CD4-positive, alpha-beta T cell (primary cell): ENCODE results near the gene ALK. TPM values are rescaled to one million over a fixed set of nuclear protein-coding genes. Genes with fewer than 3 reads are reported as not detected.

Source experiments
- ATAC-seq: fragments of 200-7000 bp; cut with Tn5 transposase; one replicate; pipeline ENCODE4 v1.10.0; 2022; ENCODE audit warnings: mild to moderate bottlenecking; ENCODE audit not compliant: poor library complexity
- CTCF ChIA-PET: fragments of 350-600 bp; sonication (Branson Sonifier 250); formaldehyde crosslinking; loops from one replicate; lab custom pipeline; 2021; ENCODE audit warnings: antibody characterized with exemption, inconsistent platforms; lab: Charles Lee
- POLR2A ChIA-PET: fragments of 350-600 bp; sonication (Branson Sonifier 250); formaldehyde crosslinking; loops from one replicate; lab custom pipeline; 2021; ENCODE audit warnings: antibody characterized with exemption, inconsistent platforms; lab: Charles Lee
- DNase-seq, 14 experiments: peaks; one replicate each; pipeline ENCODE4 v3.0.0-alpha.2; 2013 to 2020; ENCODE audit warnings: mixed read lengths in 2 of 14
- H3K27ac ChIP-seq, 2 donors: one replicate each; pipeline versions ENCODE4 v1.5.1 to v1.7.0; 2013; ENCODE audit warnings: low read length in 2 of 2, low read depth in 1 of 2, mild to moderate bottlenecking in 1 of 2
- H3K27me3 ChIP-seq, 2 experiments: 1 replicate in 1 of 2; 2 replicates in 1 of 2; pipeline versions ENCODE4 v1.6.1 to v1.7.0; 2013; ENCODE audit warnings: low read length in 2 of 2, control low read depth in 1 of 2, mild to moderate bottlenecking in 1 of 2, moderate library complexity in 1 of 2; ENCODE audit not compliant: insufficient read depth in 2 of 2, control insufficient read depth in 1 of 2
- H3K36me3 ChIP-seq: one replicate; pipeline ENCODE4 v1.6.1; 2013; ENCODE audit warnings: low read length, control low read depth; ENCODE audit not compliant: insufficient read depth
- H3K4me1 ChIP-seq: one replicate; pipeline ENCODE4 v1.6.1; 2013; ENCODE audit warnings: low read length, control low read depth; ENCODE audit not compliant: insufficient read depth
- H3K4me3 ChIP-seq: one replicate; pipeline ENCODE4 v1.5.1; 2013; ENCODE audit warnings: mild to moderate bottlenecking, low read length, moderate library complexity
- H3K9me3 ChIP-seq, 2 experiments: 1 replicate in 1 of 2; 2 replicates in 1 of 2; pipeline versions ENCODE4 v1.6.1 to v1.7.0; 2013; ENCODE audit warnings: low read length in 2 of 2, mild to moderate bottlenecking in 2 of 2, control low read depth in 1 of 2, moderate library complexity in 1 of 2; ENCODE audit not compliant: control insufficient read depth in 1 of 2, insufficient read depth in 1 of 2
- H3K27ac Mint-ChIP-seq: one replicate; pipeline ENCODE4 v1.8.0; 2020; ENCODE audit warnings: mixed read lengths
- H3K27me3 Mint-ChIP-seq: one replicate; pipeline ENCODE4 v1.8.0; 2021; ENCODE audit warnings: mixed read lengths
- H3K36me3 Mint-ChIP-seq: one replicate; pipeline ENCODE4 v1.8.0; 2021; ENCODE audit warnings: low read depth, mixed read lengths
- H3K4me1 Mint-ChIP-seq: one replicate; pipeline ENCODE4 v1.8.0; 2021; ENCODE audit warnings: low read depth, mixed read lengths
- H3K4me3 Mint-ChIP-seq: one replicate; pipeline ENCODE4 v1.8.0; 2020; ENCODE audit warnings: mild to moderate bottlenecking, mixed read lengths
- H3K9me3 Mint-ChIP-seq: one replicate; pipeline ENCODE4 v1.8.0; 2020; ENCODE audit warnings: mixed read lengths
- CTCF ChIP-seq: fragments of 200-600 bp; IDR thresholded peaks from one replicate; pipeline ENCODE4 v1.8.0; 2022; ENCODE audit warnings: antibody characterized with exemption, mild to moderate bottlenecking
- intact Hi-C, 2 experiments: fragments of 100-400 bp; cut with DNase I in 1 of 2; cut with micrococcal nuclease in 1 of 2; formaldehyde crosslinking; loops; one replicate each; pipeline versions ENCODE4 v1.15.1 to v1.9.0; 2023 to 2025; cut with DNase I, micrococcal nuclease
- total RNA-seq, 174 experiments: library from RNA in 2 of 174; stranded (reverse) in 2 of 174; gene quantifications; one replicate each; pipeline ENCODE4 v1.2.3 and lab custom pipeline; 2021 to 2026

The ALK gene
- total RNA-seq, 2 experiments from 2014 or later = not detected

GRCh38 chr2:29351916-29352591 is 569.3 kb downstream of the ALK start:
- Histone ChIP-seq H3K4me3 (no peak overlapping the region), H3K4me1 (no peaks in the 10 kb centered on the region), H3K9me3 (no peaks in the 10 kb centered on the region), H3K27me3 (peaks cover 0 to 8% of the 10 kb centered on the region in 2 experiments), H3K36me3 (no peaks in the 10 kb centered on the region), H3K27ac (no peak overlapping the region)
- no peaks in the 10 kb centered on the region for H3K4me1 Mint-ChIP-seq
- no peaks in the 10 kb centered on the region for H3K36me3 Mint-ChIP-seq
- intact Hi-C loops = no loop called here
- POLR2A ChIA-PET = no interaction called here
- ATAC-seq = no peak
- DNase-seq = no peak
- no peak for TF ChIP-seq CTCF
- no peak overlapping the region for H3K4me3 Mint-ChIP-seq
- H3K9me3 Mint-ChIP-seq = no peaks in the 10 kb centered on the region
- CTCF ChIA-PET = no interaction called here
- no peak overlapping the region for H3K27ac Mint-ChIP-seq
- peaks cover 15% of the 10 kb centered on the region for H3K27me3 Mint-ChIP-seq

GRCh38 chr2:29351248-29351647 is 570.1 kb downstream of the ALK start:
- ATAC-seq (no peak), DNase-seq (no peak)
- TF ChIP-seq CTCF = no peak
- H3K9me3 Mint-ChIP-seq = no peaks in the 10 kb centered on the region
- ChIA-PET POLR2A (no interaction called here), CTCF (no interaction called here)
- H3K4me1 Mint-ChIP-seq = no peaks in the 10 kb centered on the region
- no peaks in the 10 kb centered on the region for H3K4me1 ChIP-seq
- H3K4me3 ChIP-seq = no peak overlapping the region
- H3K9me3 ChIP-seq = no peaks in the 10 kb centered on the region
- peaks cover 5 to 8% of the 10 kb centered on the region in 2 experiments for H3K27me3 ChIP-seq
- no peak overlapping the region for H3K27ac ChIP-seq
- intact Hi-C loops = no loop called here
- no peaks in the 10 kb centered on the region for H3K36me3 Mint-ChIP-seq
- H3K36me3 ChIP-seq = no peaks in the 10 kb centered on the region
- H3K4me3 Mint-ChIP-seq = no peak overlapping the region
- no peak overlapping the region for H3K27ac Mint-ChIP-seq
- peaks cover 15% of the 10 kb centered on the region for H3K27me3 Mint-ChIP-seq

- Mint-ChIP-seq H3K4me3 (no peak overlapping the region), H3K27me3 (peaks cover 15% of the 10 kb centered on the region), H3K4me1 (no peaks in the 10 kb centered on the region), H3K27ac (no peak overlapping the region), H3K36me3 (no peaks in the 10 kb centered on the region), H3K9me3 (no peaks in the 10 kb centered on the region)
- Histone ChIP-seq H3K4me1 (no peaks in the 10 kb centered on the region), H3K36me3 (no peaks in the 10 kb centered on the region), H3K4me3 (no peak overlapping the region), H3K9me3 (no peaks in the 10 kb centered on the region), H3K27ac (no peak overlapping the region), H3K27me3 (peaks cover 5 to 8% of the 10 kb centered on the region in 2 experiments)
- CTCF ChIA-PET = no interaction called here
- POLR2A ChIA-PET = no interaction called here
- intact Hi-C loops = no loop called here
- DNase-seq (no peak), ATAC-seq (no peak)
- TF ChIP-seq CTCF = no peak
Measured at GRCh38 chr2:29349316-29350030, 571.9 kb downstream of the ALK start.
